RWPE2 (cell line): Measurements from ENCODE around the gene FAM3A.

Experiments
- ATAC-seq: fragments of 200-7000 bp; cut with Tn5 transposase; 3 replicates; pipeline ENCODE4 v1.9.1; 2021; ENCODE audit warnings: low read depth
- DNase-seq: peaks from one replicate; pipeline ENCODE4 v3.0.0-alpha.2; 2020; ENCODE audit warnings: low spot score
- H3K27ac ChIP-seq: fragments of 450-650 bp; 2 replicates; pipeline ENCODE4 v1.5.1; 2017; ENCODE audit warnings: mild to moderate bottlenecking; ENCODE audit not compliant: poor library complexity, severe bottlenecking
- H3K27me3 ChIP-seq: fragments of 250-450 bp; sonication (Bioruptor Pico); 2 replicates; pipeline ENCODE4 v1.5.1; 2021; ENCODE audit warnings: mild to moderate bottlenecking, moderate library complexity; ENCODE audit not compliant: insufficient read depth, poor library complexity, severe bottlenecking
- H3K36me3 ChIP-seq: fragments of 250-450 bp; sonication (Bioruptor Pico); 2 replicates; pipeline ENCODE4 v1.5.1; 2020; ENCODE audit warnings: low read depth, mild to moderate bottlenecking, moderate library complexity
- H3K4me1 ChIP-seq: fragments of 250-450 bp; sonication (Bioruptor Pico); 2 replicates; pipeline ENCODE4 v1.5.1; 2021; ENCODE audit warnings: mild to moderate bottlenecking, moderate library complexity; ENCODE audit not compliant: insufficient read depth, poor library complexity, severe bottlenecking
- H3K4me3 ChIP-seq: fragments of 250-450 bp; sonication (Bioruptor Pico); 2 replicates; pipeline ENCODE4 v1.5.1; 2021; ENCODE audit warnings: mild to moderate bottlenecking, moderate library complexity; ENCODE audit not compliant: severe bottlenecking
- H3K9me3 ChIP-seq: fragments of 250-450 bp; sonication (Bioruptor Pico); 2 replicates; pipeline ENCODE4 v1.5.1; 2021; ENCODE audit warnings: mild to moderate bottlenecking, moderate library complexity; ENCODE audit not compliant: severe bottlenecking
- CTCF ChIP-seq: fragments of 450-650 bp; IDR thresholded peaks from one replicate; pipeline ENCODE4 v1.5.1; 2017; ENCODE audit warnings: mild to moderate bottlenecking, moderate library complexity; ENCODE audit not compliant: poor library complexity, severe bottlenecking

FAM3A gene

DNA sequence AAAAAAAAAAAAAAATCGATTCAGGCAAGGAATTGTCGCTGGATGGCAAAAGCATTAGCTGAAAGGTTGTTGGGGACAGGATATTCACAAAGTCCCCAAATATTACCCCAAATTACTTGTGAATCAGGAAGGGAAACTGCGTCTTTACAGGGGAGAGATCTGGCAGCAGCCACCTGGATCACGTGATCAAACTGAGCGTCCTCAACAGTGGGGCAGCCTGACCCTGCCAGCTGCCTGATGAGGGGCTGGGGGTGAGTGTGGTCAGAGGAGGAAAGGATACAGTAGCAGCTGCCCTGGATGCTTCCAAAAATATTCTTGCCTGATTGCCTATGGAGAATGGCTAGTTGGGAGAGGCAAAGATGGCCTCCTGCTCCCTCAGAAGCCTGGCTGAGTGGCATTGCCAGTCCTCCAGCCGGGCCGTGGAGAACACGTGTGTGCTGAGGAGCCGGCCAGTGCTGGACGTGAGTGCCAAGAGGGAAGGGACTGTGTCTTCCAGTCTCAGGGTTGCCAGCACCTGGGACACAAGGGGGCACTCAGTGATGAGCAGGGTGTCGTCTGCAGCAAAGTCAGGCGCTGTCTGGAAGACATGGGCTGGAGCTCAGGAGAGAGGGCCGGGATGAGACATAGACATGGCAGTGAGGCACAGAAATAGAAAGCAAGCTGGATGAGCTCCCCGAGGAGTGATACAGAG is 34.0 kb downstream of the FAM3A start:
- no peak for TF ChIP-seq CTCF
- H3K27ac ChIP-seq = no peak overlapping the region

DNA sequence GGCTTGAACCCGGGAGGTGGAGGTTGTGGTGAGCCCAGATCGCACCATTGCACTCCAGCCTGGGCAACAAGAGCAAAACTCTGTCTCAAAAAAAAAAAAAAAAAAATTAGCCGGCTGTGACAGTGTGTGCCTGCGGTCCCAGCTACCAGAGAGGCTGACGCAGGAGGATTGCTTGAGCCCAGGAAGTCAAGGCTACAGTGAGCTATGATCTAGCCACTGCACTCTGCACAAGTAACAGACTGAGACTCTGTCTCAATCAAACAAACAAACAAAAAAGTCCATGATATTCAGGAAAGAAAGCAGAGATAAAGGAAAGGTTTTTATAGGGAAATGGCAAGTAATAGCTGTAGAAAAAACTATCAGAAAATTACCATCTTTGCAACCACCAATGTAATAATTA is 34.8 kb downstream of the FAM3A start:
- Histone ChIP-seq H3K4me1 (no peaks in the 10 kb centered on the region), H3K4me3 (no peak overlapping the region), H3K27ac (no peak overlapping the region)

More for the DNA sequence above, 34.0 kb downstream of the FAM3A start:
- no peak for DNase-seq
- H3K4me3 ChIP-seq = no peak overlapping the region
- H3K9me3 ChIP-seq = no peaks in the 10 kb centered on the region
- H3K27me3 ChIP-seq = no peaks in the 10 kb centered on the region
- ATAC-seq = no peak
- H3K36me3 ChIP-seq = peaks cover 22% of the 10 kb centered on the region
- no peaks in the 10 kb centered on the region for H3K4me1 ChIP-seq

GRCh38 chrX:154478728-154479622 is 37.1 kb downstream of the FAM3A start, which contains the start of gene LAGE3:
LAGE3 (minus strand) TSS chrX:154479281; CDS start chrX:154478915, 366 bp downstream.
- no peak for TF ChIP-seq CTCF
- Histone ChIP-seq H3K27ac (peak within 1 kb of the TSS; percentile 42), H3K4me3 (peak within 1 kb of the TSS; percentile 41), H3K4me1 (no peaks in the 10 kb centered on the region), H3K36me3 (peaks cover 4% of the 10 kb centered on the region; the same call in 1 of the 2 replicates), H3K27me3 (no peaks in the 10 kb centered on the region), H3K9me3 (no peaks in the 10 kb centered on the region)
- DNase-seq (peak; percentile 84), ATAC-seq (peak; percentile 84)

More for the DNA sequence above, 34.8 kb downstream of the FAM3A start:
- no peaks in the 10 kb centered on the region for H3K9me3 ChIP-seq
- TF ChIP-seq CTCF = no peak
- ATAC-seq (no peak), DNase-seq (no peak)
- H3K36me3 ChIP-seq = peaks cover 20% of the 10 kb centered on the region
- no peaks in the 10 kb centered on the region for H3K27me3 ChIP-seq

- ATAC-seq (peak; percentile 5; the same call in 1 of the 3 replicates), DNase-seq (no peak)
- Histone ChIP-seq H3K4me1 (no peaks in the 10 kb centered on the region), H3K27me3 (no peaks in the 10 kb centered on the region), H3K9me3 (no peaks in the 10 kb centered on the region), H3K27ac (peak overlapping the region; percentile 42), H3K36me3 (no peaks in the 10 kb centered on the region), H3K4me3 (peak overlapping the region; percentile 41)
- no peak for TF ChIP-seq CTCF
Observed at GRCh38 chrX:154477891-154478477, 38.0 kb downstream of the FAM3A start.
